Small intestine (tissue), 7 donors: ENCODE measurements around the gene PDE6A. TPM values are rescaled to one million over a fixed set of nuclear protein-coding genes. Genes with fewer than 3 reads are reported as not detected.
A peak's percentile ranks its signal among the peaks of the same experiment; 100 is the strongest.

Experiments
- DNase-seq, 2 donors: peaks; one replicate each; pipeline versions ENCODE4 v3.0.0 to v3.0.0-alpha.2; 2013
- FAIRE-seq: peaks from 2 replicates; lab custom pipeline; 2012; peaks lifted over from hg19 to GRCh38; lab: Jason Lieb, UNC
- H3K27ac ChIP-seq, 3 donors: one replicate each; pipeline ENCODE4 v1.5.1; 2013; ENCODE audit warnings: low read length in 2 of 3, mild to moderate bottlenecking in 2 of 3, control low read depth in 1 of 3, inconsistent platforms in 1 of 3, low read depth in 1 of 3, moderate library complexity in 1 of 3
- H3K27me3 ChIP-seq, 3 donors: one replicate each; pipeline ENCODE4 v1.6.1; 2013; ENCODE audit warnings: low read length in 3 of 3, inconsistent platforms in 1 of 3; ENCODE audit not compliant: control insufficient read depth in 3 of 3, insufficient read depth in 3 of 3
- H3K36me3 ChIP-seq, 3 donors: one replicate each; pipeline ENCODE4 v1.6.1; 2013; ENCODE audit warnings: low read length in 3 of 3, inconsistent platforms in 1 of 3, low read depth in 1 of 3, mild to moderate bottlenecking in 1 of 3, moderate library complexity in 1 of 3; ENCODE audit not compliant: control insufficient read depth in 3 of 3, insufficient read depth in 2 of 3
- H3K4me1 ChIP-seq, 3 donors: one replicate each; pipeline ENCODE4 v1.6.1; 2013; ENCODE audit warnings: low read length in 2 of 3, inconsistent platforms in 1 of 3, low read depth in 1 of 3, mild to moderate bottlenecking in 1 of 3, moderate library complexity in 1 of 3; ENCODE audit not compliant: control insufficient read depth in 3 of 3, insufficient read depth in 2 of 3
- H3K4me3 ChIP-seq, 3 donors: one replicate each; pipeline ENCODE4 v1.5.1; 2013; ENCODE audit warnings: low read length in 3 of 3, control low read depth in 1 of 3, inconsistent platforms in 1 of 3, low read depth in 1 of 3, mild to moderate bottlenecking in 1 of 3, moderate library complexity in 1 of 3
- H3K9me3 ChIP-seq, 2 donors: one replicate each; pipeline ENCODE4 v1.6.1; 2013; ENCODE audit warnings: low read depth in 1 of 2, low read length in 1 of 2; ENCODE audit not compliant: control insufficient read depth in 2 of 2, insufficient read depth in 1 of 2
- WGBS, 3 donors: extraction: QIAGEN DNeasy Blood & Tissue Kit; methylation state at CpG; one replicate each; pipeline ENCODE4 v1.1.7; 2013; 5-methylcytosine and 5-hydroxymethylcytosine counted together
- polyA plus RNA-seq, 4 donors: library from polyadenylated mRNA; stranded (reverse) in 3 of 4; unstranded in 1 of 4; fragments of 200-250 nt in 3 of 4; fragments of 120-200 nt in 1 of 4; gene quantifications; one replicate each; pipeline versions ENCODE4 v1.2.1 to v1.2.3, GENCODE V29; 2013
- donor health status: healthy with polysubstance abuse.
- donor health status: control.
- donor health status: control.
- donor health status: Bipolar disorder and iron deficiency.
- donor health status: healthy.

PDE6A gene
- polyA plus RNA-seq, 4 donors: 0.03 to 1.3 TPM; not detected in 2

- no peak for FAIRE-seq
- H3K27ac ChIP-seq: peak overlapping the region in 1 of 3 donors; percentile 42
- H3K9me3 ChIP-seq: no peaks in the 10 kb centered on the region
- H3K27me3 ChIP-seq: no peaks in the 10 kb centered on the region
- H3K36me3 ChIP-seq: peaks cover 0 to 10% (median 0%) of the 10 kb centered on the region in 3 donors
- peak; percentile 82 to 91 for DNase-seq
- H3K4me1 ChIP-seq: peaks cover 0 to 34% (median 6%) of the 10 kb centered on the region in 3 donors
- no peak overlapping the region for H3K4me3 ChIP-seq
- WGBS, 3 donors: 24 to 60% (median 45%) methylated on average over 4 of the region's 4 CpGs
Observed at GRCh38 chr5:149969181-149969930, 24.8 kb upstream of the PDE6A start.

GRCh38 chr5:149966946-149967345, 22.4 kb upstream of the PDE6A start:
- H3K4me3 ChIP-seq: no peak overlapping the region
- DNase-seq (peak; percentile 57 to 77), FAIRE-seq (no peak)
- no peaks in the 10 kb centered on the region for H3K27me3 ChIP-seq
- WGBS, 3 donors: 19 to 59% (median 40%) methylated on average over 3 of the region's 3 CpGs
- peaks cover 0 to 45% (median 9%) of the 10 kb centered on the region in 3 donors for H3K4me1 ChIP-seq
- peak overlapping the region in 2 of 3 donors; percentile 23 to 55 for H3K27ac ChIP-seq
- no peaks in the 10 kb centered on the region for H3K9me3 ChIP-seq
- peaks cover 0 to 10% (median 0%) of the 10 kb centered on the region in 3 donors for H3K36me3 ChIP-seq

DNA sequence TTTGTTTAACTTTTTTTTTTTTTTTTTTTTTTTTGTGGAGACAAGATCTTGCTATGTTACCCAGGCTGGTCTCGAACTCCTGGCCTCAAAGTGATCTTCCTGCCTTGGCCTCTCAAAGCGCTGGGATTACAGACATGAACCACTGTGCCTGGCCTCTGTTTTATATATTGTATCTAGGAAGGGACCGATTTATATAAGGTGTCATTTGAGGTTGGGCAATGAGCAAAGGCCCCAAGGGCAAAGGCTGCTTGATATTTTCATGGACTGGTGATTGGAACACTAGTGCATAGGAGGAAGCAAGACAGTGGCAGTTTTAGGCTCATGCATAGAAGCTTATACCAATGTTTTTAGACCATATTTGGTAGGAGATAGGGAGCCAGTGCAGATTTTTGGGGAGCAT, 19.1 kb upstream of the PDE6A start:
- whole genome bisulfite sequencing, 3 donors: 56 to 81% (median 70%) methylated on average over 3 of the region's 3 CpGs
- peak; percentile 70 to 90 for DNase-seq

DNA sequence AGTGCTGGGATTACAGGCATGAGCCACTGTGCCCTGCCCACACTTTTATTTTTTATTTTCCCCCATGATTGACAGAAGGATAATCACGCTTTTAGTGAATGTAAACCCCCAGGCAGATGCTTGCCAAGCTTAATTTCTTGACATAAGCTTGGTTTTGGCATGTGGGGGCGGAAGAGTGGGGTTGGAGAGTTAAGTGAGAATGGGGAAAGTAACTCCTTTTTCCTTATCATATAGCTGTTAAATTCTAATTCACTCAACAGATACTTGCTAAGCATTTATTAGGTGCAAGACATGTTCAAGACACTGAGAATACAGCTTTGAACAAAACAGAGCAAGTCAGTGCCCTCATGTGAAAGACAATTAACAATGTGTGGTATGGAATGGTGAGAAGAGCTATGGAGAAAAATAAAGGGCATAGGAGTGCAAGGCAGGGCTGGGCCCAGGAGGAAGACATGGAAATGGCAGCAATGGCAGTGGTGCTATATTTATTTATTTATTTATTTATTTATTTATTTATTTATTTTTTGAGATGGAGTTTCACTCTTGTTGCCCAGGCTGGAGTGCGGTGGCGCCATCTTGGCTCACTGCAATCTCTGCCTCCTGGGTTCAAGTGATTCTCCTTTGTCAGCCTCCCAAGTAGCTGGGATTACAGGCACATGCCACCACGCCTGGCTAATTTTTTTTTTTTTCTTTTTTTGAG, 18.2 kb upstream of the PDE6A start:
- Histone ChIP-seq H3K4me3 (peak overlapping the region in 1 of 3 donors; percentile 88), H3K4me1 (peaks cover 0 to 47% (median 5%) of the 10 kb centered on the region in 3 donors), H3K36me3 (peaks cover 0 to 6% (median 0%) of the 10 kb centered on the region in 3 donors), H3K27me3 (no peaks in the 10 kb centered on the region), H3K27ac (no peak overlapping the region), H3K9me3 (no peaks in the 10 kb centered on the region)
- WGBS, 3 donors: 93 to 98% (median 95%) methylated on average over 5 of the region's 5 CpGs
- FAIRE-seq (no peak), DNase-seq (no peak)

More for the DNA sequence above, 19.1 kb upstream of the PDE6A start:
- peaks cover 0 to 46% (median 7%) of the 10 kb centered on the region in 3 donors for H3K4me1 ChIP-seq
- peak overlapping the region in 1 of 3 donors; percentile 4 for H3K27ac ChIP-seq
- no peaks in the 10 kb centered on the region for H3K9me3 ChIP-seq
- no peaks in the 10 kb centered on the region for H3K27me3 ChIP-seq
- H3K36me3 ChIP-seq: peaks cover 0 to 6% (median 0%) of the 10 kb centered on the region in 3 donors
- H3K4me3 ChIP-seq: no peak overlapping the region
- FAIRE-seq: no peak

DNA sequence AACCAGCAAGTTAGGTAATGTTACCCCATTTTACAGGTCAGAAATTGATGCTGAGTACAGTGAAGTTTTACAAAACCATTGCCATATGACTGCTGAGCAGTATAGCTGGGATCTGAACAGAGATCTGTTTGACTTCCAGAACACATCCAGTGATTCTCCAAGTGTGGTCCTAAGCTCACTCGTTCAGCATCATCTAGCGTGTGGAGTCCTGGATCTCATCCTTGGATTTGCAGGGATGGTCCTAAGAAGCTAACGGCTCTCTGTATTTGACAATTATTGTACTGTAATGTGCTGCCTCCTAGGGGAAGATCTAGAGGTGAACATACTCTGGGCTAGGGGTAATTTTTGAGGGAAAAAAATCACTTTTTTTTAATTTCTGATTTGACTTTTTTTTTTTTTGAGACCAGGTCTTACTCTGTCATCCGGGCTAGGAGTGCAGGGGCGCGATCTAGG, 17.4 kb upstream of the PDE6A start:
- DNase-seq (peak; percentile 41 to 68), FAIRE-seq (no peak)
- 64 to 70% (median 68%) methylated on average over 6 of the region's 6 CpGs for WGBS, 3 donors
- H3K27ac ChIP-seq: no peak overlapping the region
- no peaks in the 10 kb centered on the region for H3K9me3 ChIP-seq
- H3K4me3 ChIP-seq: peak overlapping the region; percentile 10 to 88 (median 85)
- peaks cover 0 to 48% (median 5%) of the 10 kb centered on the region in 3 donors for H3K4me1 ChIP-seq
- peaks cover 0 to 6% (median 0%) of the 10 kb centered on the region in 3 donors for H3K36me3 ChIP-seq
- H3K27me3 ChIP-seq: no peaks in the 10 kb centered on the region

DNA sequence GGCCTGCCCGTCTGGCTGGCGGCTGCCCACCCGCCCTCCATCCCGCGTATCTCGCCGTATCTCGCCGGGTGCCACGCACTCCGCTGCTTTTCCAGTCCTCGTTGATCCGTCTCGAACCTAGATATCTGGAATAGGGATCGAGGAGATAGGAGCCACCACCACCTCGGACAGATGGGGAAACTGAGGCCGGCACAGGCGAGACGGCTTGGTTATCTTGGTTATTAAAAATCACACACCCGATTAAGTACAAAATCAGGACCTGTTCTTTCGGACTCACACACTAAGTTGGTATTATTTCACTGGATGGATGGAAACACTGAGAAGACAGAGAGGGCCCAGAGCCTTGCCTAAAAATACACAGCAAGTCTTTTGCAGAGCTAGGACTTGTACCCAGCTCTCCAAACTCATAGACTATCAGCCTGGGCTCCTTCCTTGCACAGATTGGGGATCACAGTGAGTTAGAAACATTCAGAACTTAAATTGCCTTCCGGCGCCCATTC, 16.6 kb upstream of the PDE6A start:
- H3K4me1 ChIP-seq: peaks cover 0 to 46% (median 5%) of the 10 kb centered on the region in 3 donors
- H3K36me3 ChIP-seq: peaks cover 0 to 6% (median 0%) of the 10 kb centered on the region in 3 donors
- H3K9me3 ChIP-seq: no peaks in the 10 kb centered on the region
- H3K4me3 ChIP-seq: peak overlapping the region; percentile 70 to 88 (median 85)
- DNase-seq: no peak
- H3K27ac ChIP-seq: peak overlapping the region; percentile 75 to 99 (median 81)
- H3K27me3 ChIP-seq: no peaks in the 10 kb centered on the region
- 11 to 16% (median 16%) methylated on average over 23 of the region's 23 CpGs for WGBS, 3 donors
- no peak for FAIRE-seq

GRCh38 chr5:149960272-149961185, 15.9 kb upstream of the PDE6A start, which contains the start of gene SLC26A2:
TSS of gene SLC26A2 (plus strand) at chr5:149960758. CDS start at chr5:149977653, 16,895 bp downstream.
- Histone ChIP-seq H3K27ac (peak within 1 kb of the TSS; percentile 90 to 99 (median 98)), H3K36me3 (peaks cover 0 to 6% (median 0%) of the 10 kb centered on the region in 3 donors), H3K4me1 (peaks cover 0 to 41% (median 3%) of the 10 kb centered on the region in 3 donors), H3K9me3 (no peaks in the 10 kb centered on the region), H3K27me3 (no peaks in the 10 kb centered on the region), H3K4me3 (peak within 1 kb of the TSS; percentile 70 to 88 (median 85))
- WGBS, 3 donors: 0% methylated on average over 72 to 84 of the region's 84 CpGs
- DNase-seq (peak; percentile 99), FAIRE-seq (no peak)
